ENCODE measurements around the gene MCM6. TPM values are rescaled to one million over a fixed set of nuclear protein-coding genes. Genes with fewer than 3 reads are reported as not detected.

MCM6 gene
- total RNA-seq, 6 experiments from 2014 or later, result 22.5 to 36.0 (median 33.2) TPM

- Mint-ChIP-seq H3K4me3 (no peak overlapping the region), H3K27ac (no peak overlapping the region), H3K9me3 (peaks cover 7% of the 10 kb centered on the region), H3K27me3 (ENCODE audit: insufficient read depth) (peaks cover 17% of the 10 kb centered on the region), H3K4me1 (ENCODE audit: low read depth) (peaks cover 22% of the 10 kb centered on the region), H3K36me3 (ENCODE audit: low read depth) (peaks cover 8% of the 10 kb centered on the region; the same call in 1 of the 2 replicates)
- TF ChIP-seq CTCF (IDR thresholded peaks at IDR 0.05), result no peak
- no peak for DNase-seq
Measured at GRCh38 chr2:135822855-135823254, 53.4 kb downstream of the MCM6 start.

- Mint-ChIP-seq H3K4me1 (ENCODE audit: low read depth) (peaks cover 24% of the 10 kb centered on the region), H3K4me3 (no peak overlapping the region)
Measured at GRCh38 chr2:135821190-135821589, 55.1 kb downstream of the MCM6 start.

GRCh38 chr2:135820003-135820618 lies 56.1 kb downstream of the MCM6 start:
- Mint-ChIP-seq H3K4me3 (no peak overlapping the region), H3K27ac (no peak overlapping the region), H3K4me1 (ENCODE audit: low read depth) (peaks cover 24% of the 10 kb centered on the region), H3K36me3 (ENCODE audit: low read depth) (peaks cover 8% of the 10 kb centered on the region; the same call in 1 of the 2 replicates), H3K9me3 (peaks cover 7% of the 10 kb centered on the region), H3K27me3 (ENCODE audit: insufficient read depth) (peaks cover 15% of the 10 kb centered on the region)
- TF ChIP-seq CTCF (IDR thresholded peaks at IDR 0.05), result no peak
- DNase-seq, result no peak

More at GRCh38 chr2:135821190-135821589, 55.1 kb downstream of the MCM6 start:
- peaks cover 18% of the 10 kb centered on the region for H3K27me3 Mint-ChIP-seq (ENCODE audit: insufficient read depth)
- no peak overlapping the region for H3K27ac Mint-ChIP-seq
- no peak for TF ChIP-seq CTCF (IDR thresholded peaks at IDR 0.05)
- no peak for DNase-seq
- peaks cover 7% of the 10 kb centered on the region for H3K9me3 Mint-ChIP-seq
- peaks cover 8% of the 10 kb centered on the region; the same call in 1 of the 2 replicates for H3K36me3 Mint-ChIP-seq (ENCODE audit: low read depth)

- TF ChIP-seq CTCF (IDR thresholded peaks at IDR 0.05), result peak; percentile 69
- peak; percentile 23 for DNase-seq
- Mint-ChIP-seq H3K9me3 (peaks cover 7% of the 10 kb centered on the region), H3K4me1 (ENCODE audit: low read depth) (peaks cover 24% of the 10 kb centered on the region), H3K27ac (no peak overlapping the region), H3K36me3 (ENCODE audit: low read depth) (peaks cover 11% of the 10 kb centered on the region; the same call in 1 of the 2 replicates), H3K27me3 (ENCODE audit: insufficient read depth) (peaks cover 12% of the 10 kb centered on the region), H3K4me3 (no peak overlapping the region)
Measured at GRCh38 chr2:135818937-135819610, 57.2 kb downstream of the MCM6 start.

- DNase-seq, result no peak
- TF ChIP-seq CTCF (IDR thresholded peaks at IDR 0.05), result no peak
- H3K27me3 Mint-ChIP-seq (ENCODE audit: insufficient read depth), result peaks cover 8% of the 10 kb centered on the region
Measured at GRCh38 chr2:135817951-135818350, 58.3 kb downstream of the MCM6 start.

More at GRCh38 chr2:135817951-135818350, 58.3 kb downstream of the MCM6 start:
- Mint-ChIP-seq H3K4me3 (no peak overlapping the region), H3K9me3 (peaks cover 3% of the 10 kb centered on the region), H3K36me3 (ENCODE audit: low read depth) (peaks cover 7% of the 10 kb centered on the region; the same call in 1 of the 2 replicates), H3K4me1 (ENCODE audit: low read depth) (peaks cover 24% of the 10 kb centered on the region), H3K27ac (no peak overlapping the region)
